GM19452 (cell line): ENCODE data around the gene ADAMTS17.

ENCODE experiments used
- ATAC-seq: cut with Tn5 transposase; IDR thresholded peaks from one replicate; pipeline ENCODE4 v1.9.1; 2021; ENCODE audit not compliant: unreplicated experiment

ADAMTS17 gene

DNA sequence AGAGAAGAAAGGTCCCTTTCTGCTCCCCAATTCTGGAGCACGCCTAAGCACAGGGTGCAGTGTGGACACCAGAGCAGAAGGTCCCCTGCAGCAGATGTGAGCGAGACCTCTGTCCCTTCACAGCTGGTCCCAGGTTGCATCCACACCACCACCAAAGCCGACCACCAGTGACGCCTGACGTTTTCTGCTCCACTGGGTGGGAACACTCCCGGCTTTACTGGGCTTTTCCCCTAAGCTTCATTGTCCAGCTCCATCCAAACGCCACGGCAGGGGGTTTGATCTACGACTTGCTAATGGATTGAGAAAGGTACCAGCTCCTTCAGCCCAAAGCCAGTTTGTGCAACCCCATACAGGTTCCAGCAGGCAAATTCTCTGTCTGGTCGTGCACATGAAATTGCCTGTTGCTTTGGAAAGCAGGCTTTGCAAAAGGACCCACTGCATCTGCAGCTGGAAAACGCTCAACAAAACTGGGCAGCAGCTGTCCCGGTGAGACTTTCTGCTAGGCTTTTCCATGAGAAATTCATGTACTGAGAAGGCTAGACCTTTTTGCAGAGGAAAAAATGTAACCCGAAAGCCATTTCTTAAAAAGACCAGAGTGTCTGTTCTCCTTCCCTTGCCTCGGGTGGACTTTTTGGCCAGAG lies 31.1 kb downstream of the ADAMTS17 start:
- no peak for ATAC-seq

DNA sequence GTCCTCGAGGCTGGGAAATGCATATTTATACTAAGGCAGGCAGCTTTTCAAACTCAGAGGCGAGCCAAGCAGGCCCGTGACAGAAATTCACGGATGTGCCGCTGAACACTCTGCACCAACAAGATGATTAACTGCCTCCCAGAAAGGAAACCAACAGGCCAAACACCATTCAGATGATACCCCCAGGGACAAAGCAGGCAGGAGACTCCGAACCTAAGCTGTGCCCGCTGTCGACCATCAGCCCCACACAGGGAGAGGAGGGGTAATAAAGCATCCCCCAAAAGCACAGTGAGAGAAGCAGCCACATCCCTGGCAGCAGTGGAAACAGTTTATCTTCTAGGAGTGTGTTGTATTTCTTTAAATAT lies 31.8 kb downstream of the ADAMTS17 start:
- no peak for ATAC-seq

DNA sequence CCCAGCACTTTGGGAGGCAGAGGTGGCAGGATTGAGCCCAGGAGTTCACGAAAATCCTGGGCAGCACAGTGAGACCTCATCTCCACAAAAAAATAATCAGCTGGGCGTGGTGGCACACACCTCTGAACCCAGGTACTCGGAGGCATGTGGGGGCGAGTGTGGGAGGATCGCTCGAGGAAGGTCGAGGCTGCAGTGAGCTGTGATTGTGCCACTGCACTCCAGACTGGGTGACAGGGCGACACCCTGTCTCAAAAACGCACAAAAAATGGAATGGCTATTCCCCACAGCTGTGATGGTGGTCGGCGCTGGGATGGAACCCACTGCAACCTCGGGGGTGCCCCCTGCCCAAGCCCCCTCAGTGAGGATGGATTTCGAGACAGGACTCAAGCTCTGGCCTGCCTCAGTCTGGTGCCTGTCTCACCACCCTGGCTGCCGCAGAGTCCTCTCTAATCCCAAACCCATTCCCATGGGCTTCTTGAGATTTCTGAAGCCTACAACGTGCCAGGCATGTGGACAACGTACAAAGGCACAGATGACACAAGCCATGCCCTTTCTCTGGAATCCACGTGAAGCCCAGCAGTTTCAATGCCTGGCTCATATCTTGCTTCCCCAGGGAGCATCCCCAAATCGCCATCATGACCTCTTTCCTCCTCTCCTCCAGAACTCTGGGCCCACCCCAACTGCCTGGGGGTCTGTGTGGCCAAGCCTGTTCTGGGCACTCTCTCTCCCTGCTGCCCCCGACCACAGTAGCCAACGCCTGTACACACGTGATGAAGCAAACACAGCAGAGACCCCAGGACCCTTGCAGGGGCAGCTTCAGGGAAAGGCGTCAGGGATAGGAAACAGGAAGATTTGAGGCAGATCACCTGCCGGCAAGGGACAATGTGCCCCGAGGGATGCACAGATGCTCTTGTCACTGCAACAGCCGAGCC lies 32.4 kb downstream of the ADAMTS17 start:
- no peak for ATAC-seq

DNA sequence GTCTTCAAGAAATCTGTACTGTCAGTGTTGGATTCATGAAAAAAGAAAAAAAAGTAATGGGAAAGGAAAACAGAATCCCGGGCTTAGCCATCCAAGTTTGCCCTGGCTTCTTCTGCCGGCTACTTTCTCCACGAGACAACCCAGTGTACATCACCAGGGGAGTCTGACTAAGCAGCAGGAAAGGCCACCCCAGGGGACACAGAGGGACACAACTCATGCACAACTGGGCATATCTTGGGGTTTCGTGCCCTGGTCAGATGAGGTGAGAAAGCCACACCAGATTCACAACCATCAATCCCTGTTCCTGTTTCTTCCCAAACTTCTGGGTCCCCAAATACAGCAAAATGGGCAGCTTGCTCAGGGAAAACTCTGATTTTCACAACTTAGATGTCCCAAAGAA lies 33.2 kb downstream of the ADAMTS17 start:
- ATAC-seq: no peak

DNA sequence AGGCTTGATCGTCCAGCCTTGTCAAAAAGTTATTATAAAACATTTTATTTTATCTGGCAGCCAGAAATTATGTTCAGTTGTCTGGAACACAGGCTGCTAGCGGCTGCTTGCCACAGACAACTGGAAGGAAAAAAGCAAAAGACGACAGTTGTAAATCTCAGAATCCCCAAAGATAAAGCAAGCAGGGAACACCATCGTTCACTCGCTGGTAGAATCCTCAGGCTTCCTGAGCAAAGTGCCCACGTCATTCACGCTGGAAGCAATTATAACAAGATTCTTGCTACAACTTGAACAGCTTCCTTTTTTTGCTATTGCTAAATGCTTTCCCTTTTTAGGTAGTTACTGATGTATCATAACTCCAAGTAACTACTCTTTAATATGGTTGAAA lies 33.6 kb downstream of the ADAMTS17 start:
- no peak for ATAC-seq

DNA sequence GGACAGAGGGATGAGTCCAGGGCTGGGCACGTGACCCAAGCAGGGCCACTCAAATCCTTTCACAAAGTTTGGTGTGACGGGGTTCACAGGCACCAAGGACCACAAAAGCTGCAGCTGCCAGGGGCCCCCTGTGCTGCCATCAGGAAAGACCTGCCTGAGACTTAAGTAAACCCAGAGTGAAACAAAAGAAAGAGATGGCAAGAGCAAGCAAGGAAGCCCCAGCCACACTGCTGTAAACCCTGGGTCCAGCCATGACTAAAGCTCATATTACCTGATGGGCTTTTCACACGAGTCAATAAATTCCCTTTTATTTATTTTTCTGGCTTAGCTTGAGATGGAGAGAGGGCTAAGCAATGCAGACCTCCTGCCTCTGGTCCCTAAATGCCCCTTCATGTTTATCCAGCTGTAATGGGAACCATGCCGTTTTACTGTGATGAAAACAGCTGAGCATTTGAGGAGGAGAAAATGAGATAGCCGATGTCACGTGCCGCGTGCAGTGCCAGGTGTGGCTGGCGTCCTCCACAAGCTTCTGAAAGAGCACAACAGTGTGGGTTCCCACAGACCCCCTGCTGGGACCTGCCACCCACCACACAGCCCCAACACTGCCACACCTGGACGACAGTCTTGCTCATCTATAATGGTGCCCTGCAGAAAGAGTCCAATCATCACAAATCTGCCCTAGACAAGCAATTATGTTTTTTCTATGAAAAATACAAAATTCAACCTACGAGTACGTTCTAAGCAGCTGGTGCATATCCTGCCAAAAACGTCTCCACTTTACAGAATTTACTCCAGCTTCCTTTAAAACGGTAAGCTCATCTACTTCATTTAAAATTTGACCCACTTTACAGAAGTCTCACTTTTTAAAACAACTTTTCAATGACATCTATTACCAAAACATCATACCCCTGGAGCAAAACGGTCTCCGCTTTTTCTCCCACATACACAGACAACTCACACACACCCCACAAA lies 34.2 kb downstream of the ADAMTS17 start:
- no peak for ATAC-seq

DNA sequence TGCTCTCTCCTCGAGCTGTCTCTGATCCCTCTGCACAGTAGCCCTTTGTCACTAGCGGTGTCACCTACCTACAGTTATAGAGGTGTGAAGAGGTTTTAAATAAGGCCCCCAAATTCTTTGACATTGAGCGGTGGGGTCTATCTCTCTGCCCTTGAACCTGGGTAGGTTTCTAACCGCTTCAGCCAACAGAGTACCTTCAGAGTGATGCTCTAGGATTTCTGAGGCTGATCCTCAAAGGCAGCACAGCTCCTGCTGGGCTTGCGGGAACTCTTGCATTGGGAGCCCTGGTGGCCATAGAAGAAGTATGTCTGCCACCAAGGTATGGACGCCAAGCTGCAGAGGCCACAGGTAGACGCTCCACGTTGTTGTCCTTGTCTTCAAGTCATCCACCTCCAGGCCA lies 35.7 kb downstream of the ADAMTS17 start:
- no peak for ATAC-seq

DNA sequence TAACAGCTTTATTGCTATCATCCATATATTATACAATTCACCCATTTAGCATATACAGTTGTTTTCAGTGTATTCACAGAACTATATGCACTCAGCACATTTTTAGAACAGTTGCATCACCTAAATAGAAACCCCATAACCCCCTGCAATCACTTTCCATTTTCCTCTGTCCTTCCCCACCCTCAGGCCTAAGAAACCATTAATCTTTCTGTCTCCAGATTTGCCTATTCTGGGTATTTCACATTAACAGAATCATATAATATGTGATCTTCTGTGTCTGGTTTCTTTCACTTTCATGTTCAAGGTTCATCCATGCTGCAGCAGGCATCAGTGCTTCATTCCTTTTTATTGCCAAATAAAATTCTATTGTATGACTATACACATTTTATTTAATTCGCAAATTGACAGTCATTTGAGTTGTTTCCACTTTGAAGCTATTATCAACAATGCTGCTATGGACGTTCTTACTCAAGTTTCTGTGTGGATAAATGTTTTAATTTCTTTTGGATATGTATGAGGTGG lies 39.8 kb downstream of the ADAMTS17 start:
- no peak for ATAC-seq

DNA sequence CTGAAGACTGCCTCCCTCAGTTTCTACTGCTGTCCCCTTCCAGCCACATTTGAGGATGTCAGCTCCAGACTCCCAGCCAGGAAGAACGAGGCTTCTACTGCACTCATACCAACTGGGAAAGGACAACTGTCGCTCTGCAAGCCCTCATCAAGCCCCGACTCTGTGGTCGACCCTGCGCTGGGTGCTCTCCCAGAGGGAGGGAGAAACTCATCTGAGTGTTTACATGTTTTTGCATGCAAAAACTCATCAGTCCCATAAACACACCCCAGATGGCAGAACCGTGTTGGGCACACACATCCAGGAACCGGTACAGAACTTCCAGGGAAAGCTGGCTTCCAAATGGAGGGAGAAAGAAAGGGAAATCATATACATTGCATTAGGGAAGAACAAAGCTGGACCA lies 43.5 kb downstream of the ADAMTS17 start:
- ATAC-seq: no peak

DNA sequence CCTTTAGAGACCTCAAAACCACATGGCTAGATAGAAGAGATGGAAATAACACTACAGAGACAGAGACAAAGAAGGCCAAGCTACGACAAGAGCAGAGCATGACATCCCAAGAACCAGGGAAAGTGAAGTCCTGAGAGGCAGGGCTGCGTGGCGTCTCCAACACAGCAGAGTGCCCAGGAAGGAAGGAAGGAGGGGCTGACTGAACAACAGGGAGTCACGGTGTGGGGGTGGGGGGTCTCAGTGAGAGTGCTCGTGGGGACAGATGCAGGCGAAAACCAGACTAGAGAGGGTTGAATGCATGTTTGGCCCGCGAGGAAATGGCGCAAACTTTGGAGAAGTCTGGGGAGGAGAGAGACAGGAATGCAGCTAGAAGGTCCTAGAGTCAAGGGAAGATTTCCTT lies 44.0 kb downstream of the ADAMTS17 start:
- no peak for ATAC-seq

DNA sequence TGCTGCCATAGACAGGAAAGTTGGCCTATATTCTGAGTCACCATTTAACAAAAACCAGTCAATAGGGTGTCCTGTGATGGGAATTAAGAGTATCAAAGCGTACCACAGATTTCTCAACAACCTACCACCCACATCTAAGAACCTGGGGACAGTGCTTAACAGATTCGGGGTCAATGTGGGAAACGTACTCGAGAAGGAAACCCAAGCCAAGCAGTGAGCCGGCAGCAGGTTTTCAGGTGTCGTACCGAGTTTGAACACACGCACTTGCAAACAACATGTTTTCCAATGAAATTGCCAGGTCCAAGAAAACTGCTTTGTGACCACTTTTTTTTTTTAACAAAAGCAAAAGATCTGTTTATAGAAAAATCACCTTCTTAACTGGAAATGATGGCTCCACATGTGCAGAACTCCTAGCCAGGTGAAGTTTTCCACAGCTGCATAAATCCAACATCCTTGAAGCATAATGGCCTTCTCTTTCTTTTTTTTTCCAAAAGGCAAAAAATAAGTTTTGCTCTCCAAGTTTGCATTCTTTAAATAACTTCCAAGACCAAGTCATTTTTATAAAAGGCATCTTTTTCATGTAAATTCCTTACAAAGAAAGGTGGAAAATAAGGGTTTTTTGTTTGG lies 45.7 kb downstream of the ADAMTS17 start:
- no peak for ATAC-seq

DNA sequence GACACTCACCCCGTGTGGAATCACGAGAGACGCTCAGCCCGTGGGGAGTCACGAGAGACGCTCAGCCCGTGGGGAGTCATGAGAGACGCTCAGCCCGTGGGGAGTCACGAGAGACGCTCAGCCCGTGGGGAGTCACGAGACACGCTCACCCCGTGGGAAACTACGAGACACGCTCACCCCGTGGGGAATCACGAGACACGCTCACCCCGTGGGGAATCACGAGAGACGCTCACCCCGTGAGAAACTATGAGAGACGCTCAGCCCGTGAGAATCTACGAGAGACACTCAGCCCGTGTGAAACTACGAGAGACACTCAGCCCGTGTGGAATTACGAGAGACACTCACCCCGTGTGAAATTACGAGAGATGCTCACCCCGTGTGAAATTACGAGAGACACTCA lies 49.8 kb downstream of the ADAMTS17 start:
- ATAC-seq: no peak

DNA sequence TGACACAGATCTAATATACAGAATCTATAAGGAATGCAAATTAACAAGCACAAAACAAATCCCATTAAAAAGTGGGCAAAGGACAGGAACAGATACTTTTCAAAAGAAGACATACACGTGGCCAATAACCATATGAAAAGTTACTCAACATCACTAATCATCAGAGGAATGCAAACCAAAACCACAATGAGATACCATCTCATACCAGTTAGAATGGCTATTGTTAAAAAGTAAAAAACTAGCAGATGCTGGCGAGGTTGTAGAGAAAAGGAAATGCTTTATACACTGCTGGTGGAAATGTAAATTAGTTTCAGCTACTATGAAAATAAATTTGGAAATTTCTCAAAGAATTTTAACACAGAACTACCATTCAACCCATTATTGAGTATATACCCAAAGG lies 50.7 kb downstream of the ADAMTS17 start:
- ATAC-seq: no peak

DNA sequence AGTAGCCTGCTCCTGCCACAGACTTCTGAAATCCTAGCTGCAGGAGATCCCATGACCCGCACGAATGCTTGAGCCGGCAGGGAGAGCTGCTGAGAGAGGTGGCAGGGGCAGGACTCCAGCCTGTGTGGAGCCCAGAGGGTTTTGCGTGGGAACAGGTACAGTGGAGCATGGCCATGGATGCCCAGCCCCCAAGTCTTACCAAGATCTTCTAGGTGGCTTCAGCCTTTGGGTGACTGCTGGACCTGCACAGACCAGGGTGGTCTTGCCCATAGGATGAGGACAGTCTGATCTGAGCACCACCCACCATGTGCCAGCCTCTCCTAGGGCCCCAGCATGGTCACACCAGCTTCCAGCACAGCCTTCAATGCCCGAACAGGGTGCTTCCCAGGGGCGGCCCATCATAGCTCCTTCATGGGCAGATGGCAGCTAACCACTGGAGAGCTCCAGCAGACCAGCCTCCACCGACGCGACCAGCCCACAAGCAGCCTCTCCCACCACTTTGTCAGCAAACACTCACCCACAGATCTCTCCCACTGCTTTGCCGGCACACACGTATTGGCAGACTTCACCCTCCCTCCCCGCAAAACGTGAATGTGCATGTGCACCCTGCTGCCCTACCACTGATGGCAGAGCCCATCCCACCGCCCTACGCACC lies 56.0 kb downstream of the ADAMTS17 start:
- ATAC-seq: no peak

DNA sequence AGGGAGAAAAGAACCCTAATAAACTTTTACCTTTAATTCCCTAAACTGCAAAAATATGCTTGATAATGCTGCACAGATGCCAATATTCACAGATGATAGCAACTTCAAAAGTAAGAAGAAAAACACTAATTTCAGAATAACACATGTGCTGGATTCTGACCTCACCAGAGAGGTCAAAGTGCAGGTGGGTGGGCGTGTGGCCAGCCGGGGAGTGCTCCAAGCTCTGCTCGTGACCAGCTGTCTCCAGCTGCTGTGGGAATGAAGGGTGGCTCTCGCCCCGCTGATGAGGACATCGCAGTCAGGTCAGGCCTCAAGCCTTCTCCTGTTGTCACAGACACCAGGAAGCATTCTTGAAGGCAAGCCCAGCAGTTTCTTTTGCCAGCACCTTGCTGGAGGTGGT lies 57.1 kb downstream of the ADAMTS17 start:
- ATAC-seq: no peak

DNA sequence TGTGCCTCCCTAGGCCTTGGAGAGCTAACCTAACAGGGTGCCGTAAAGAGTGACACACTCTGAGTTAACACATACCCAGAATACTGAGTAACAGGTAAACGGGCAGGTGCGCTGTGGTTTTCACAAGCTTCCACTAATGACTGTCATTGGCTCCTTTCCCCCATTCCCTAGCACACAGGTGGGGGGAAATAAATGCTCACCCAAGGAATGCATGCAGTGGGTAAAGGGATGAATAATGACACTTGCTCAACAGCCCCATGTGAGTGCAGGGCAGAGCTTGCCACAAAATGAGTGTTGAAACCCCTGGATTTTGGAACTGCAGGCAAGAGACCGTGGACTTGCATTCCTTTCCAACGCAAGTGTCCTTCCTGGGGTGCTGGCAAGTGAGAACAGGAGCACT lies 57.6 kb downstream of the ADAMTS17 start:
- ATAC-seq: no peak

DNA sequence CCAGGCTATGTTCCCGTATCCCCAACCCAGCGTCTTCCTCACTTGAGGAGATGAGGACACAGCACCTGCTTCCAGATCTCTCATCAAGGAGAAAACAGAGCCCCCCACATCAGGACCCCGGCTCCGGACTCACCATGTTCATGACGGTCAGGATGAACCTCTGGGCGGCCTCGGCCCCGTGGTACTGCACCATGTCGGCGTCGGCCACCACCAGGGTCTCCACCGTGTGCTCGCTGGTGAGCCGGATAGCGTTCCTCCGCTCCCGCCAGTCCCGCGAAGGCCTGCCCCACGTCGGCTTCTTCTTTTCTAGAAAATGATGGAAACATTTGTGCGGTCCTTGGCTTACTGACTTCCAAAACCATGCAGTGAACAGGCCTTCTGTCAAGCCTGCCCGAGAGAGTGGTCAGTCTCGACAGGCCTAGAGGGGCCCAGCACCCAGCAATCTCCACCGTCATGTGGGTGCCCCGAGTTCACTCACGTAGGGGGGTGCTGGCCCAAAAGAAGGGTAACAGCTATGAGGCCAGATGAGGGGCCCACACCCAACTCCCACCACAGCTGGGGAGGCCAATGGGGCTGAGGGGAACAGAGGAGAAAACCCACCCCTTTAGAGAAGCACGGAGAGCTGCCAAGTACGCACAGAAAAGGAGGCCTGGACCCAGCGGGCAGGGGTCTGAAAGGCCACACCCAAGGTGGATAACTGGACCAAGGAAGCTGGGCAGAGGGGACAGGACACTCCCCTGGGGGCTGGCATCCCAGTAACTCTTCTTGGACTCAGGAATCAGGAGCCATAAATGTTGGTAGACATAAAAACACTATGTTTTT lies 60.5 kb downstream of the ADAMTS17 start:
- ATAC-seq: no peak

DNA sequence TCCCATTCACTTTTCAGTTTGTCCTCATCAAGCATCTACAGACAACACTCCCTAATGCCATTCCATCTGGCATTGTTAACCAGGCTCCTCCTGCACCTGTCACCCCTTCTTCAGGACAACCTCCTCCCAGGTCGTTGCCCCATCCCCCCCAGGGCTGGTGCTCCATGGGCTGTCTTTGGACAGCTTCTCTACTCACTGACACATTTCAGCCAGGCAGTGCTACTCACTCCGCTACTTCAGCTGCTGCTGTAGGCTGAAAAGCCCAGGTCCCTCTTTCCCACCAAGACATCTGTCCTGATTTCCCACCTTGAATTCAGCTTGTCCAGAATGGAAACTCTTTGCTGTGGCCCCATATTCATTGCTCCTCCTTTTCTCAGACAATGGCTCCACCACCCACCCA lies 61.9 kb downstream of the ADAMTS17 start:
- ATAC-seq: no peak

DNA sequence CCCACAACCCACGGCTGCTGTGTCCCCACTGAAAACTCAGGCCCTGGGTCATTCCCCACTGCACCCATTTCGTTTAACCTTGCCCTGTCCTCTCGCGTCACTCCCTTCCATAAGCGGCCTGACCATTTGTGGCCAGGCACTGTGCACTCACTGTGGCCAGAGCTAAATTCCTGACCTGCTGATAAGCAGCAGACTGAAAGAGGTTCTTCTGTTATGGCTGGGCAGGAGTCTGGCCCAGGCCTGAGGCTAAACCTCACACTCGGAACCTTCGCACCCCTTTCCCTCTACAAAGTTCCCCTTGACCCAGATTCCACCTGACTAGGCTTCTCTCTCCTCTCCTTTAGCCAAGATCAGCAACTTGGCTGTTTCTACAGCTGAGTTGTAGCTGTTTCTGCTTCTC lies 62.3 kb downstream of the ADAMTS17 start:
- no peak for ATAC-seq
